GM21360 (cell line): Measurements from ENCODE around the gene NPW.

Experiments
- ATAC-seq: cut with Tn5 transposase; IDR thresholded peaks from one replicate; pipeline ENCODE4 v1.9.1; 2021; ENCODE audit warnings: mild to moderate bottlenecking, moderate library complexity; ENCODE audit not compliant: unreplicated experiment

The NPW gene

GRCh38 chr16:2019518-2019920 lies at the start of gene NPW:
TSS of gene NPW (plus strand) at chr16:2019785.
- ATAC-seq: no peak

- peak; percentile 73 for ATAC-seq
Measured at GRCh38 chr16:1971796-1972489, 47.6 kb upstream of the NPW start, which contains the start of gene TBL3. TSS of gene TBL3 (plus strand) at chr16:1972053. CDS start at chr16:1972165, 112 bp downstream.

GRCh38 chr16:1972490-1972877 lies 47.1 kb upstream of the NPW start:
- no peak for ATAC-seq

GRCh38 chr16:1973461-1974156 lies 46.0 kb upstream of the NPW start:
- ATAC-seq: no peak

- no peak for ATAC-seq
Measured at GRCh38 chr16:1974157-1975070, 45.2 kb upstream of the NPW start.

GRCh38 chr16:1975432-1976215 lies 44.0 kb upstream of the NPW start:
- no peak for ATAC-seq

- ATAC-seq: no peak
Measured at GRCh38 chr16:1976216-1976520, 43.4 kb upstream of the NPW start.

GRCh38 chr16:1976951-1977874 lies 42.4 kb upstream of the NPW start:
- no peak for ATAC-seq

GRCh38 chr16:1977875-1978268 lies 41.7 kb upstream of the NPW start:
- no peak for ATAC-seq

GRCh38 chr16:1978476-1979120 lies 41.0 kb upstream of the NPW start:
- ATAC-seq: no peak

- ATAC-seq: no peak
Measured at GRCh38 chr16:1979271-1980029, 40.1 kb upstream of the NPW start.

- no peak for ATAC-seq
Measured at GRCh38 chr16:1980030-1980769, 39.4 kb upstream of the NPW start.

- no peak for ATAC-seq
Measured at GRCh38 chr16:1980770-1981087, 38.9 kb upstream of the NPW start.

GRCh38 chr16:1981398-1981836 lies 38.2 kb upstream of the NPW start, which contains the start of gene NOXO1:
TSS of gene NOXO1 (minus strand) at chr16:1981469. CDS start at chr16:1981179, 290 bp downstream.
- ATAC-seq: no peak

GRCh38 chr16:1982013-1982433 lies 37.6 kb upstream of the NPW start:
- ATAC-seq: no peak

- no peak for ATAC-seq
Measured at GRCh38 chr16:1982991-1983543, 36.5 kb upstream of the NPW start.

- ATAC-seq: peak; percentile 67
Measured at GRCh38 chr16:1983544-1984346, 35.8 kb upstream of the NPW start, which contains the start of gene GFER. TSS of gene GFER (plus strand) at chr16:1984193. CDS start at chr16:1984219, 26 bp downstream.
